Lower lobe of right lung (tissue), 2 donors: ENCODE results near the gene STEAP3. TPM values are rescaled to one million over a fixed set of nuclear protein-coding genes. Genes with fewer than 3 reads are reported as not detected.
A peak's percentile ranks its signal among the peaks of the same experiment; 100 is the strongest.

Experiments used
- ATAC-seq, 2 donors: fragments of 200-7000 bp; cut with Tn5 transposase; one replicate each; pipeline ENCODE4 v1.9.1; 2020 to 2022; ENCODE audit warnings: mild to moderate bottlenecking in 2 of 2, moderate library complexity in 2 of 2
- DNase-seq: peaks from one replicate; pipeline ENCODE4 v3.0.0-alpha.2; 2020
- H3K27ac ChIP-seq: fragments of 200-600 bp; one replicate; pipeline ENCODE4 v1.8.0; 2022
- H3K27me3 ChIP-seq: fragments of 200-600 bp; one replicate; pipeline ENCODE4 v1.8.0; 2022; ENCODE audit warnings: low read depth
- H3K36me3 ChIP-seq: fragments of 200-600 bp; one replicate; pipeline ENCODE4 v1.8.0; 2022; ENCODE audit warnings: mild to moderate bottlenecking
- H3K4me1 ChIP-seq: fragments of 200-600 bp; one replicate; pipeline ENCODE4 v1.8.0; 2022
- H3K4me3 ChIP-seq: fragments of 200-600 bp; one replicate; pipeline ENCODE4 v1.8.0; 2022; ENCODE audit warnings: mild to moderate bottlenecking
- H3K9me3 ChIP-seq: fragments of 200-600 bp; one replicate; pipeline ENCODE4 v1.8.0; 2022
- CTCF ChIP-seq: fragments of 200-600 bp; IDR thresholded peaks from one replicate; pipeline ENCODE4 v1.8.0; 2022; ENCODE audit warnings: antibody characterized with exemption, mild to moderate bottlenecking
- intact Hi-C: fragments of 100-400 bp; cut with DNase I; formaldehyde crosslinking; loops from one replicate; pipeline ENCODE4 v1.11.0; 2022
- total RNA-seq: library from RNA; stranded (reverse); fragmentation: NEBNext Ultra II Directional; extraction: Animal tissue kit (Norgen Biotek cat#: 25700); gene quantifications from one replicate; pipeline ENCODE4 v1.2.1, GENCODE V29; 2021
- donor health status: DM: no; HTN: yes; CAD: no; lungs with severe emphysema.

The STEAP3 gene
- total RNA-seq, 1 donor from 2014 or later, result 18.3 TPM

GRCh38 chr2:119201815-119202214 lies 21.8 kb upstream of the STEAP3 start:
- no peaks in the 10 kb centered on the region for H3K36me3 ChIP-seq
- DNase-seq, result no peak
- H3K4me3 ChIP-seq, result no peak overlapping the region
- TF ChIP-seq CTCF, result no peak
- intact Hi-C loops, result no loop called here
- peaks cover 4% of the 10 kb centered on the region for H3K27me3 ChIP-seq
- no peak overlapping the region for H3K27ac ChIP-seq
- no peaks in the 10 kb centered on the region for H3K9me3 ChIP-seq
- H3K4me1 ChIP-seq, result peaks cover 11% of the 10 kb centered on the region
- ATAC-seq, result no peak

DNA sequence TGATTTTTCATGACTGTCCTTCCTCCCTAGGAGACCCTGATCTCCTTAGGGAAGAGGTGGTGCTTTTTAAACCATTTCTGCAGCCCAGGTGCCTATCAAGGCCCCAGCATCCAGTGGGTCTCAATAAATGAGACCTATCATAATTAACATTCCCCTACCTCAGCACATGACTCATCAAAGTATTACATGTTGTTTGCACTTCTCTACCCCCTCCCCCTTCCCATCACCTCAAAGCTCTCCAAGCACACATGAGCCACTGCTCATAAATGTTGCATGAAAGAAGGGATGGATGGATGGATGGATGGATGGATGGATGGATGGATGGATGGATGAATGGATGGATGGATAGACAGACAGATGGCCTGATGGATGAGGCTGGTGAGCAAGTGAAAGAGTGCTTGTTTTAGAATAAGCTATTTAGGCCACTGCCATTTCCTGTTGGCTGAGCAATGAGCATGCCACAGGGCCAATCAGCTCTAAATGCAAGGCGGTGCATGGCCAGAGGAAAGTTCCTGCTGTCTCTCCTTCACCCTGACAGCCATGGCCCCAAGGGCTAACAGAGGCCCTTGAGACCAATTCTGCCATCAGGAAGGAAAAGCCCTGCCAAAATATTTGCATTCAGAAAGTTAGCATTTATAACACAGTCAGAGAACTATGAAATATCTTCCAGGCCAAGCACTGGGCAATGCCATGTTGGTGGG lies 20.9 kb upstream of the STEAP3 start:
- Histone ChIP-seq H3K4me3 (no peak overlapping the region), H3K36me3 (no peaks in the 10 kb centered on the region), H3K9me3 (no peaks in the 10 kb centered on the region), H3K4me1 (peaks cover 10% of the 10 kb centered on the region), H3K27me3 (peaks cover 4% of the 10 kb centered on the region), H3K27ac (no peak overlapping the region)
- ATAC-seq (no peak), DNase-seq (no peak)
- TF ChIP-seq CTCF, result no peak
- intact Hi-C loops, result no loop called here

- intact Hi-C loops, result no loop called here
- no peaks in the 10 kb centered on the region for H3K4me1 ChIP-seq
- H3K9me3 ChIP-seq, result no peaks in the 10 kb centered on the region
- DNase-seq (no peak), ATAC-seq (peak in 1 of 2 donors; percentile 10)
- no peak overlapping the region for H3K4me3 ChIP-seq
- no peak for TF ChIP-seq CTCF
- no peaks in the 10 kb centered on the region for H3K36me3 ChIP-seq
- H3K27ac ChIP-seq, result no peak overlapping the region
- peaks cover 4% of the 10 kb centered on the region for H3K27me3 ChIP-seq
Measured at GRCh38 chr2:119204525-119204924, 19.1 kb upstream of the STEAP3 start.

GRCh38 chr2:119205001-119205706 lies 18.5 kb upstream of the STEAP3 start:
- H3K27me3 ChIP-seq, result peaks cover 4% of the 10 kb centered on the region
- TF ChIP-seq CTCF, result no peak
- no peaks in the 10 kb centered on the region for H3K36me3 ChIP-seq
- no peak overlapping the region for H3K4me3 ChIP-seq
- H3K27ac ChIP-seq, result no peak overlapping the region
- ATAC-seq (peak in 1 of 2 donors; percentile 24), DNase-seq (no peak)
- H3K9me3 ChIP-seq, result no peaks in the 10 kb centered on the region
- H3K4me1 ChIP-seq, result no peaks in the 10 kb centered on the region
- intact Hi-C loops, result no loop called here

DNA sequence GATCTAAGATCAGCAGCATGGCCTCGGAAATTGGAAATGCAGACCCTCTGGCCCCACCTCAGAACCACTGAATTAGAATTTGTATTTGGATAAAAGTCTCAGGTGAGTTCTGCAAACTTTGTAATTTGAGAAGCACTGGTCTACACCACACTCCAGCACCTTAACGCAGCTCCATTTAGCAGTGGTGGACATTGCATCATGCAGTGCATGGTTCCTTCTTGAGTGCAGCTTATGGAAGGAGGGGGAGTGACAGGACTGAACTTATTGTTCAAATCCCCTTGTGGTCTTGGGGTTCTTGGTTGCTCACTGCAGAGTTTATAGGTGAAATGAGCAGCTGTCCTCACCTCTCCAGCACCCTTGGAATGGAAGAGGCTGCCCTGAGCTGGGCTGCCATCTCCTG lies 17.4 kb upstream of the STEAP3 start:
- no peak for TF ChIP-seq CTCF
- Histone ChIP-seq H3K9me3 (no peaks in the 10 kb centered on the region), H3K27ac (no peak overlapping the region), H3K36me3 (no peaks in the 10 kb centered on the region), H3K27me3 (peaks cover 3% of the 10 kb centered on the region), H3K4me1 (no peaks in the 10 kb centered on the region), H3K4me3 (no peak overlapping the region)
- ATAC-seq (no peak), DNase-seq (no peak)
- intact Hi-C loops, result no loop called here
